Left ventricle myocardium inferior (tissue), 1 donor: Measurements from ENCODE around the gene LDHD. TPM values are rescaled to one million over a fixed set of nuclear protein-coding genes. Genes with fewer than 3 reads are reported as not detected.

Source experiments
- DNase-seq: peaks from one replicate; pipeline ENCODE4 v3.0.0-alpha.2; 2020
- H3K27ac ChIP-seq: fragments of 200-600 bp; replicated peaks from 2 replicates; pipeline ENCODE4 v1.8.0; 2021
- H3K27me3 ChIP-seq: fragments of 200-600 bp; 2 replicates; pipeline ENCODE4 v1.8.0; 2021; ENCODE audit warnings: low read depth
- H3K36me3 ChIP-seq: fragments of 200-600 bp; 2 replicates; pipeline ENCODE4 v1.8.0; 2021
- H3K4me1 ChIP-seq: fragments of 200-600 bp; 2 replicates; pipeline ENCODE4 v1.8.0; 2021
- H3K4me3 ChIP-seq: fragments of 200-600 bp; 2 replicates; pipeline ENCODE4 v1.8.0; 2021; ENCODE audit warnings: mild to moderate bottlenecking, moderate library complexity
- H3K9me3 ChIP-seq: fragments of 200-600 bp; replicated peaks from 2 replicates; pipeline ENCODE4 v1.8.0; 2021
- CTCF ChIP-seq: fragments of 200-600 bp; IDR thresholded peaks from 2 replicates; pipeline ENCODE4 v1.8.0; 2021; ENCODE audit warnings: antibody characterized with exemption, mild to moderate bottlenecking, borderline replicate concordance
- intact Hi-C: fragments of 100-400 bp; cut with micrococcal nuclease; formaldehyde crosslinking; loops from one replicate; pipeline ENCODE4 v1.11.0; 2022
- total RNA-seq: library from RNA; stranded (reverse); fragmentation: NEBNext Ultra II Directional; extraction: Animal tissue kit (Norgen Biotek cat#: 25700); gene quantifications from one replicate; pipeline ENCODE4 v1.2.1, GENCODE V29; 2021
- donor health status: DM: no; HTN: yes; CAD: no; lungs with severe emphysema.

Gene LDHD
- total RNA-seq, 1 donor from 2014 or later = 97.9 TPM

GRCh38 chr16:75063549-75064088, 53.0 kb downstream of the LDHD start:
- Histone ChIP-seq H3K36me3 (no peaks in the 10 kb centered on the region), H3K4me1 (peaks cover 78% of the 10 kb centered on the region), H3K4me3 (no peak overlapping the region), H3K9me3 (no peaks in the 10 kb centered on the region), H3K27me3 (no peaks in the 10 kb centered on the region), H3K27ac (no peak overlapping the region)
- no peak for TF ChIP-seq CTCF
- intact Hi-C loops = no loop called here
- no peak for DNase-seq

GRCh38 chr16:75062976-75063346, 53.6 kb downstream of the LDHD start:
- Histone ChIP-seq H3K27me3 (no peaks in the 10 kb centered on the region), H3K36me3 (no peaks in the 10 kb centered on the region), H3K9me3 (no peaks in the 10 kb centered on the region), H3K4me3 (no peak overlapping the region), H3K4me1 (peaks cover 72% of the 10 kb centered on the region), H3K27ac (peak overlapping the region; percentile 72)
- DNase-seq = no peak
- TF ChIP-seq CTCF = no peak
- intact Hi-C loops = no loop called here

- Histone ChIP-seq H3K36me3 (no peaks in the 10 kb centered on the region), H3K27me3 (no peaks in the 10 kb centered on the region), H3K4me3 (peak overlapping the region; percentile 40), H3K9me3 (no peaks in the 10 kb centered on the region), H3K4me1 (peaks cover 66% of the 10 kb centered on the region), H3K27ac (peak overlapping the region; percentile 72)
- peak; percentile 73 for DNase-seq
- intact Hi-C loops = no loop called here
- TF ChIP-seq CTCF = peak; percentile 17
These were observed 54.2 kb downstream of the LDHD start for GRCh38 chr16:75062135-75062975.

Other genes starting within 250 kb of the LDHD start
- 52.5 TPM for gene WDR59, start 131.7 kb downstream of the LDHD start, total RNA-seq
- gene ZNRF1, start 117.8 kb downstream of the LDHD start, total RNA-seq = 22.3 TPM
- 6.7 TPM for gene ZFP1, start 31.7 kb upstream of the LDHD start, total RNA-seq
- gene CTRB2, start 90.4 kb upstream of the LDHD start, total RNA-seq = not detected
- gene CTRB1, start 102.2 kb upstream of the LDHD start, total RNA-seq = not detected
- 82.8 TPM for gene BCAR1, start 134.8 kb upstream of the LDHD start, total RNA-seq